ENCODE results near the gene USPL1. TPM values are rescaled to one million over a fixed set of nuclear protein-coding genes. Genes with fewer than 3 reads are reported as not detected.

USPL1 gene
- total RNA-seq, 1 donor from 2014 or later: 33.1 TPM

DNA sequence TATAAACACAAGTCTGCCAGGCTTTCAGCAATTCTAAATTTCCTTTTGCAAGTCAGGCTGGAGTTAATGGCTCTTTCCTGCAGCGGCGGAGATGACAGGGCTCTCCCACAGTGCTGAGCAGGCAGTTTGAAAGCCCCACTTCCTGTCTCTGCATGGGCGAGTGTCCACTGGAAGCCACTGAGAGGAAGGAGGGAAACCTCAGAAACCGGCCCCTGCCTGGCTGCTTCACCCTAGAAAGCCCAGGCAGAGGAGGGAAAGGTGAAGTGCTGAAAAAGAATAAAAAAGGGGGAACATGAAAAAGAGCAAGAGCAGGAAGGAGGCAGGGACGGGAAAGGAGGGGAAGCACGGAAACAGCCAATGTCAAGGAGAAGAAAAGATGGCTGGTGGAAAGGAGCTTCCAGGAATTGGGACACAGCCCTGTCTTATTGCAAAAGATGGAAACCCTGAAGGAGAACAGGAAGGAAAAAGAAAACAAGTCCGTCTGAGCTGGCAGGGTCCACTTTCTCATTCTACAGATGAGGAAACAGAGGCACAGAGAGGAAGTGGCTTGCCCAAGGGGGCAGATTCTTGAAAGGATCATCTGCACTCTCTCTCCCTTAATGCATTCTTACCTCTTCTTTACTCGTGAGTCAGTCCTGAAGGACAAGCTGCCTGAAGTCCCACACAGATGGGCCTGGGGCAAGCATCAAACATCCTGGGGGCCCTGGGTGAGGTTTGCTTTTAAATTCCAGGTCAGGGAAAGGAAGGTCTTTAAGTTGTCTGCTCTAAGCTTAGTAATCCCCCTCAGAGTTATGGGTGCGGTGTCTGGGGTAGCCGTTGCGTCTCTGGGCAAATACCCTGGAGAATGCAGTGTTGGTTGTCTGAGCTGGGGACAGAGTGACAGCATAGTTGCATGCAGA, 78.8 kb downstream of the USPL1 start:
- TF ChIP-seq, protein P1, sequence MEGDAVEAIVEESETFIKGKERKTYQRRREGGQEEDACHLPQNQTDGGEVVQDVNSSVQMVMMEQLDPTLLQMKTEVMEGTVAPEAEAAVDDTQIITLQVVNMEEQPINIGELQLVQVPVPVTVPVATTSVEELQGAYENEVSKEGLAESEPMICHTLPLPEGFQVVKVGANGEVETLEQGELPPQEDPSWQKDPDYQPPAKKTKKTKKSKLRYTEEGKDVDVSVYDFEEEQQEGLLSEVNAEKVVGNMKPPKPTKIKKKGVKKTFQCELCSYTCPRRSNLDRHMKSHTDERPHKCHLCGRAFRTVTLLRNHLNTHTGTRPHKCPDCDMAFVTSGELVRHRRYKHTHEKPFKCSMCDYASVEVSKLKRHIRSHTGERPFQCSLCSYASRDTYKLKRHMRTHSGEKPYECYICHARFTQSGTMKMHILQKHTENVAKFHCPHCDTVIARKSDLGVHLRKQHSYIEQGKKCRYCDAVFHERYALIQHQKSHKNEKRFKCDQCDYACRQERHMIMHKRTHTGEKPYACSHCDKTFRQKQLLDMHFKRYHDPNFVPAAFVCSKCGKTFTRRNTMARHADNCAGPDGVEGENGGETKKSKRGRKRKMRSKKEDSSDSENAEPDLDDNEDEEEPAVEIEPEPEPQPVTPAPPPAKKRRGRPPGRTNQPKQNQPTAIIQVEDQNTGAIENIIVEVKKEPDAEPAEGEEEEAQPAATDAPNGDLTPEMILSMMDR (IDR thresholded peaks at IDR 0.05; ENCODE audit: insufficient read depth, low read length, poor library complexity, severe bottlenecking): no peak
- DNase-seq (ENCODE audit: low read depth): no peak
- Histone ChIP-seq H3K4me3 (ENCODE audit: low read depth, low read length) (no peak overlapping the region), H3K36me3 (ENCODE audit: control insufficient read depth, insufficient read depth, low read length) (no peaks in the 10 kb centered on the region), H3K27me3 (ENCODE audit: control insufficient read depth, insufficient read depth, low read length) (no peaks in the 10 kb centered on the region)

DNA sequence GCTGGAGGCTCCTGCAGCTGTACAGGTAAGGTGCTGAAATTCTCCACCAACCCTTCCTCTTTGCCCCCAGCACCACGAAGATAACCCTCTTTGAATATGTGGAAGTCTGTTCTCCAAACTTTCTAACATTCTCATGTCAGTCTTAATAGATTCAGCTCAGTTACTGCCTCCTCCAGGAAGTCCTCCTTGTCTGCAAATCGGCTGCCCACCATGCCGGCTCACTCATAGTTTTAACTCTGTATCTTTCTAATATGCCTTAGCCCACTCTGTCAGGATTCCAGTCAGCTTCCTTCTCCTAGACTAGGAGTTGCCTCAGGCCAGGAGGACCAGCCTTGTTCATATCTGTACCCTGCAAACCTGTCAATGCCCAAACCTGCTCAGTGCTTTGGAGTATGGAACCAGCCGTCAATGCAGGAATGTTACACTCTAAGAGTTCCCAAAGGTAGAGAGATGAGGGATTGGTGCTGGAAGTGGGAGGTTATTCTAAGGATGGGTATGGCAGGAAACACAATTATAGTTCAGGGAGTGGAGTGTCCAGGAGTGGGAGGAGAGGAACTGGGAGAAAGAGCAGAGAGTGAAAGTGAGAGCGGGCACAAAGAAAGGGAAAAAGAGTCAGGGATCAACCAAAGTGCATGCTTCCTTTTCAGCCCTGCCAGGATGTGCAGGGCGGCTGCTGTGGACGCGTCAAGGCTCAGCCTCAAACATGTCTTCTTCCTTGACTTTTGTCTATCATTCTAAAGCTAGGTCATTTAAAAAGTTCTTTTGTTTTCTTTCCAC, 79.6 kb downstream of the USPL1 start:
- H3K4me3 ChIP-seq (ENCODE audit: low read depth, low read length): no peak overlapping the region
- TF ChIP-seq, protein P1 (IDR thresholded peaks at IDR 0.05; ENCODE audit: insufficient read depth, low read length, poor library complexity, severe bottlenecking): no peak
- no peak for DNase-seq (ENCODE audit: low read depth)
- no peaks in the 10 kb centered on the region for H3K36me3 ChIP-seq (ENCODE audit: control insufficient read depth, insufficient read depth, low read length)
- no peaks in the 10 kb centered on the region for H3K27me3 ChIP-seq (ENCODE audit: control insufficient read depth, insufficient read depth, low read length)

DNA sequence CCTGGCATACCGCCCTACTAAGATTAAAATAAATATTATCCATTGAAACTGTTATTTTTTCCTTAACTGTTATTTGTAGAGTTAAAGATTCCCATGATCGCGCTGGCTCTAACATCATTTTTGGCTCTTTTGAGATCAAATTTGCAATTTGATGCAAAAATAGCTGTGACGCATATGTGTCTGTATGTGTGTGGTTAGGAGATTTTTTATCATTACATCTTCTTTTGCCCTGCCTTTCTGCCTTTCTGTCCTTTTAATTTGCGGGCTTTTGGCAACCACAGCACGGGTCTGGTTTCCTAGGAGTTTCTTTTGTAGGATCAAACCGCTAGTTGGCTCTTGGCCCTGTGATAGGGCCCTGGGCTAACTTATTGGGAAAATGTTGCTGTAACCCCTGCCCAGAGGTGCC, 80.3 kb downstream of the USPL1 start:
- H3K4me3 ChIP-seq (ENCODE audit: low read depth, low read length): no peak overlapping the region
- TF ChIP-seq, protein P1 (IDR thresholded peaks at IDR 0.05; ENCODE audit: insufficient read depth, low read length, poor library complexity, severe bottlenecking): no peak
- H3K36me3 ChIP-seq (ENCODE audit: control insufficient read depth, insufficient read depth, low read length): no peaks in the 10 kb centered on the region
- no peak for DNase-seq (ENCODE audit: low read depth)
- H3K27me3 ChIP-seq (ENCODE audit: control insufficient read depth, insufficient read depth, low read length): no peaks in the 10 kb centered on the region

DNA sequence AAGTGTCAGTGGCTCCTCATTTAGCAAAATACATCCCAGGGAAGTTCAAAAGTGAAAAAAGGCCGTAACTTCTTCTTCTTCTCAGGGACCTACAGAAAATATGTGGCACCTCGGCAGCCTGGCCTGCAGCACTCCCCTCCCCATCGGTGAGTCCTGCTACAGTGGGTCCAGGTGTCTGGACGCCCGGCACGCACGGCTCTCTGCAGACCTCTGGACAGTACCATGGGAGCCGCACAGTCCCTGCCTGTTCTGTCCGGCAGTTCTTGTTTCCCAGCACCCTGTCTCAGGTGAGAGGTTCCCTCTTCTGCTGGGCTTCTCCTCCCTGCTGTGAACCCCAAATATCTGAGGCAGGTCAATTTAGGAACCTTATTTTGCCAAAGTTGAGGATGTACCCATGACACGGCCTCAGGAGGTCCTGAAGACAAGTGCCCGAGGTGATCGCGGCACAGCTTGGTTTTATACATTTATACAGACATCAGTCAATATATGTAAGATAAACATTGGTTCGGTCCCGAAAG, 80.8 kb downstream of the USPL1 start:
- DNase-seq (ENCODE audit: low read depth): no peak
- no peaks in the 10 kb centered on the region for H3K27me3 ChIP-seq (ENCODE audit: control insufficient read depth, insufficient read depth, low read length)
- TF ChIP-seq, protein P1 (IDR thresholded peaks at IDR 0.05; ENCODE audit: insufficient read depth, low read length, poor library complexity, severe bottlenecking): no peak

DNA sequence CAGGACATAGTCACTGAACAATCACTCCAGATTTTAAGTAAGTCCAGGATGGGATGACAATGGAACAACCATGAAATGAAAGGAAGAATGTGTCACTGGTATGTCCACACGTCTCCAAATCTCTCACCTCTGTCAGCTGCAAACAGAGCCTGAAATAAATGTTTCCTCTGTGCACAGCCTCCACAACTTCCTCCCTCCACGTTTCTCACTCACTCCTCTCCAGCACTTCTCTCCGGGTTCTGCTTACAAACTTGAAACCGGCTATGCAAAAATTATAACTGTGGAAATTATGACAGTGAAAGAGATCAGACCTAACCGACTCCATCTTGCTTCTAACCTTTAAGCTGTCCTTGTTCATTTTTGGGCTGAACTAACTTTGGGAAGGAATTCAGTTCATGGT, 82.6 kb downstream of the USPL1 start:
- H3K4me3 ChIP-seq (ENCODE audit: low read depth, low read length): no peak overlapping the region
- no peak for DNase-seq (ENCODE audit: low read depth)
- no peaks in the 10 kb centered on the region for H3K36me3 ChIP-seq (ENCODE audit: control insufficient read depth, insufficient read depth, low read length)
- TF ChIP-seq, protein P1 (IDR thresholded peaks at IDR 0.05; ENCODE audit: insufficient read depth, low read length, poor library complexity, severe bottlenecking): no peak
- H3K27me3 ChIP-seq (ENCODE audit: control insufficient read depth, insufficient read depth, low read length): no peaks in the 10 kb centered on the region

More for the DNA sequence above, 80.8 kb downstream of the USPL1 start:
- no peaks in the 10 kb centered on the region for H3K36me3 ChIP-seq (ENCODE audit: control insufficient read depth, insufficient read depth, low read length)
- H3K4me3 ChIP-seq (ENCODE audit: low read depth, low read length): no peak overlapping the region

Data from kidney epithelial cell (primary cell).